HG03460 (cell line): ENCODE measurements around the gene C1orf174.
A peak's percentile ranks its signal among the peaks of the same experiment; 100 is the strongest.

Experiments used
- ATAC-seq: cut with Tn5 transposase; IDR thresholded peaks from one replicate; pipeline ENCODE4 v1.9.1; 2021; ENCODE audit not compliant: unreplicated experiment

The C1orf174 gene

DNA sequence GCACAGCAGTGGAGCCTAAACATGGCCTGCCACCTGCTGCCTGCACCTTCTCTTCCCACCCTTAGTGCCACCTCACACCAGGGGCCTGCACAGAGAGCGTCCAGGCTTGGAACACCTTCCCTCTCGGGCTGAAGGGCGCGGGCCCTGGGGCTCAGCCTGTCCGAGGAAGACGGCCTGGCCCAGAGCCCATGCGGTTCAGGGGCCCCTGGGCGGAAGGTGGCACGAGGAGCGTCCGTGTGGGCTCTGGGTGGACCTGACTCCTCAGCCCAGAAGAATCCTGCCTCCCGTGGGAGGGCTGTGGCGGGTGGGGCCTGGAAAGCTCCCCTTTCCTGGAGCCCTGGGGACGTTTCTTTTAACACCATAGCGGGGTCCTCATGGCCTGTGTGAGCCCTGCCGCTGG, 23.4 kb downstream of the C1orf174 start:
- no peak for ATAC-seq

DNA sequence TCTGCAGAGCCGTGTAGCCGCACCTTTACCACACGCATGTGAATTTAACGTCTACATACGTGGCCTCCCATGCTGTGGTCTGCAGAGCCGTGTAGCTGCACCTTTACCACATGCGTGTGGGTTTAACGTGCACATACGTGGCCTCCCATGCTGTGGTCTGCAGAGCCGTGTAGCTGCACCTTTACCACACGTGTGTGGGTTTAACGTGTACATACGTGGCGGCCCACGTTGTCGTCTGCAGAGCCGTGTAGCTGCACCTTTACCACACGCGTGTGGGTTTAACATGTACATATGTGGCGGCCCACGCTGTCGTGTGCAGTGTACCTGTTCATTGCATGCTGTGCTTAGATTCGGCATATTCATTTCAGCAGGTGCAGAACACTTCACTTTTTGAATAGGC, 25.3 kb downstream of the C1orf174 start:
- no peak for ATAC-seq

DNA sequence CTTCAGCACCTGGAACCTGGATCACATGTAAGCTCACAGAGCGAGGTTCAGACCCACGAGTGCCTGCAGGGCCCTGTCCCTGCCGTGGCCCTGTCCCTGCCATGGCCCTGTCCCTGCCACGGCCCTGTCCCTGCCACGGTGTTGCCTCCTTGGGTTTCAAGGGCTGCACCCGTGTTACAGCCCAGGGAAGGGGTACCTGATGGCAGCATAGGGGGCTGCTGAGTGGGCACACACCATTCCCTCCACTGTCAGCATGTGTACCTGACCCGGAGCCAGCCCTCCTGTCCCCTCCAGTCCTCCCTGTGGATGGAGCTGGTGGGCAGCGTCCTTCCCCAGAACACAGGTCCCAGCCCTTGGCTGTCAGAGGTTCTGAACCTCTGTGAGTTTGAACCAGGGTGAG, 27.5 kb downstream of the C1orf174 start:
- no peak for ATAC-seq

DNA sequence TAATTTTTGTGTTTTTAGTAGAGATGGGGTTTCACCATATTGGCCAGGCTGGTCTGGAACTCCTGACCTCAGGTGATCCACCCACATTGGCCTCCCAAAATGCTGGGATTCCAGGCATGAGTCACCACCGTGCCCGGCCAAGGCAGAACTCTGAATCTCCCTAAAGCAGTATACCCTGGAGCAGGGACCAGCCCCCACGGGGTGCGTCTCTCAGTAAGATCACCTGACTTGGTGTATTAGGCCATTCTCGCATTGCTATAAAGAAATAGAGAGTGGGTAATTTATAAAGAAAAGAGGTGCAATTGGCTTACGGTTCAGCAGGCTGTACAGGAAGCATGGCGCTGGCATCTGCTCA, 28.6 kb downstream of the C1orf174 start:
- no peak for ATAC-seq

DNA sequence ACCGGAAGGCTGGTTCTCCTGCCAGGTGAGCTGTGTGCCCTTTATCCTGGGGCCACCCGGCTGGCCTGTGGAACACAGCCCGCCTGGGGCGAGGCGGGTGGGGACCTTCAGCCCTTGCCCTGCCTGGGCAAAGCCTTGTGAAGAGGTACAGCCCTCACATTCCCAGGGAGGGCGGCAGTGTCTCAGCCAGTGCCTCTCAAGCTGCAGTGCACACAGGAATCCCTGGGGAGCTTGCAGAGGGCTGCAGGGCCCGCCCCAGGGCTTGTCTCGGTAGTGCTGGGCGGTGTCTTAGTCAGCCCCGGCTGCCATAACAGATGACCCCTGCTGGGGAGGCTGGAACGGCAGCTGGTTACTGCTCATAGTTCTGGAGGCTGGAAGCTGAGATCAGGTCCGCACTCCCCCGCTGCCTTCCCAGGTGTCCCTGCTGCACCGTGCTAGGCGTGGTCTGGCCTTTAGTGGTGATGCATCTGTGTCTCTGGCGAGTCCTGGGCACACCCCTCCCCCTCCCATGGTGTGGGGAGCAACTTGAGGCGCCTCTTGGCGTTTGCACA, 30.2 kb downstream of the C1orf174 start:
- no peak for ATAC-seq

DNA sequence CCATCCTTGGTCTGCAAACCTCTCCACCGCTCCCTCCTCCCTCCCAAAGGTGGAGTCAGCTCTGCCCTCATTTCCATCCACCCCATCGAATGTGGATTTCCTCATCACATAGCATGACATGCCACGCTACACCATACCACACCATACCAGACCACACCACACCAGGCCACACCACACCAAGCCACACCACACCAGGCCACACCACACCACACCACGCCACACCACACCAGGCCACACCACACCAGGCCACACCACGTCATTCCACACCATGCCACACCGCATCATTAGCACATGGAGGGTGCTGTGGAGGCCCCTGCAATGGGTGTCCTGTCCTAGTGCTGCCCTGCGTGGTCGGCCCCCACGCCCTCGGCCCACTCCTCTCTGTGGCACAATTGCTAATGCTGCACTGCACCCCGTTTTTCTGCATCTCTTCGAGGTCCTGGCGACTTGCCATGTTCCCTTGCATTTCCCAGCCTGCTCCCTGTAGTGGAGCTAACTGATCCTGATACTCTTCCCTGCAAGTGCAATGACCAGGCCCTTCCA, 31.5 kb downstream of the C1orf174 start:
- no peak for ATAC-seq

DNA sequence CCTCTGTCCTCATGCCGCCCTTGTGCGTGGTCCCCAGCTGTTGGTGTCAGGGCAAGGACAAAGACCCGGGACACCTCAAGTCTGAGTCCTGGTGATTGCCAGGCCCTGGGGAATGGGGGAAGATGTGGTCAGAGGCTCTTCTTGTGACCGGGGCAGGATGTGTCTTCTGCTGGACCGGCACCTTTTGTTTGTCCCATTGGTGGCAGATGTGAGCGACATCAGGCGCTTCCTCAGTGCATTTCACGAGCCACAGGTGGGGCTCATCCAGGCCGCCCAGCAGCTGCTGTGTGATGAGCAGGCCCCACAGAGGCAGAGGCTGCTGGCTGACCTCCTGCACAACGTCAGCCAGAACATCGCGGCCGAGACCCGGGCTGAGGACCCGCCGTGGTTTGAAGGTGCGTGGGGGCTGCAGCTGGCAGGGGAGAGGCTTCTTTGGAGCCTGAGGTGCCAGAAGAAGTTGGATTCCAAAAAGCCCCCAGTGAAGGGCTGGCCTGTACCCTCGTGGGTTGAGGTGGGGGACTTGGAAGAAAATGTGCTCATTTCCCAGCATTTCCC, 34.4 kb downstream of the C1orf174 start:
- no peak for ATAC-seq

DNA sequence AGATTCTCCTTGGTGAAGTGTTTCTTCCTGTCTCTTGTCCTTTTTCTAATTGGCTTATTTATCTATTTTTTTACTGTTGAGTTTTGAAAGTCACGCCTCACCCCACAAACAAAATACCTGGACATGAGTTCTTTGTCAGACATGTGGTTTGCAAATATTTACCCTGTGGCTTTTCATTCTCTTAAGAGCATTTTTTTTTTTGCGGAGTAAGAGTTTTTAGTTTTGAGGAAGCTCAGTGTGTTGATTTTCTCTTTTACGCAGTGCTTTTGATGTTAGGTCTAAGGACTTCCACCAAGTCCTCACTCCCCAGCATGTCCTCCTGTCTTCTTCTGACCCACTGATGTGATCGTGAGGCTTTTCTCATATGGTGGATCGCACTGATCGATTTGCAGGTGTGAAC, 35.2 kb downstream of the C1orf174 start:
- ATAC-seq = no peak

DNA sequence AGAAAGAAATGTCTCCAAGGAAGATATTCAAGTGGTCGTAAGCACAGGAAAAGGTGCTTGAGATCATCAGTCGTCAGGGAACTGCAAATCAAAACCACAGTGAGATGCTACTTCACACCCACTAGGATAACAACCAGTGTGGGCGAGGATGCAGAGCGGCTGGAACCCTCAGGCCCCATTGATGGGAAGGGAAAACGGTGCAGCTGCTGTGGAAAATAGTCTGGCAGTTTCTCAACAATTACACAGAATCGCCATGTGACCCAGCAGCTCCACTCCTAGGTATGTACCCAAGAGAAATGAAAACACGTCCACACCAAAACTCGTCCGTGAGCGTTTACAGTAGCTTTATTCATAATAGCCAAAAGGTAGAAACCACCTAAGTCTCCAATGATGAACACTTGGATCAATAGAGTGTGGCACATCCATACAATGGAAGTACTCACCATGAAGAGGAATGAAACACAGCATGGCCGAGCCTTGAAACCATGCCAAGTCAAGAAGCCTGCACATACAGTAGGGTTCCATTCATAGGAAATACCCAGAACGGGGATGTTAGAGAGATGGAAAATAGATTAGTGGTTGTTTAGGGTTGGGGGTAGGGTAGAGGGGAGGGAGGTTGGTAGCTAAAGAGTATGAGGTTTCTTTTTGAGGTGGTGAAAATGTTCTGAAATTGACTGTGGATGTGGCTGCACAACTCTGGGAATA, 36.7 kb downstream of the C1orf174 start:
- no peak for ATAC-seq

DNA sequence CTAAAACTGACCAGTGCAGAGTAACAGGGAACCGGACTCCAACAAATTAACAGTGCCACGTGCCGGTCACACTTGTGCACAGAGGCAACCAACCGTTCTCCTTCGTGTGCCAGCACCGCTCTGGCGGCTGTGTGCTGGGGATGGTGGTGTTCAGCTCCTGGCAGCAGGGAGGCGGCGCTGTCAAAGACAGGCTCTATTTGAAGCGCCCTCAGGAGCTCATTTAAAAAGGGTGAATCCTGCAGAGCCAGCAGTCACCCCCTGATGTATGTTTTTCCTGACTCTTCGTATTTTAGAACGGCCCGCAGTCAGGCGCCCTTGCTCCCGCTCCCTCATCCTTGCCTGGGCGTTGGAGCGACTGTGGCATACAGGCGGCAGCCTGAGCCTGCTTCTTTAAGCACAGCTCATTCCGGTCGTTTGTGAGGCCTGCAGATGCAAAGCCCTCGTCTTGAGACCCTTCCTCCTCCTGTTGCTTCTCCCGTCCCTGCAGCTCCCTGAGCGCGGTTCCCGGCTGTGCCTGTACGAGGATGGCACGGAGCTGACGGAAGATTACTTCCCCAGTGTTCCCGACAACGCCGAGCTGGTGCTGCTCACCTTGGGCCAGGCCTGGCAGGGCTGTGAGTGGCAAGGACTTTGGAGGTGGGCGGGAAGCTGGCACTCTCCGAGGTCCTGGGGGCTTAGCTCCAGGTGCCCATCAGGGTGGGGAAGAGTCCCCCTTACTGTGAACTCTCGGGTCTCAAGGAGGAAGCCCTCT, 41.7 kb downstream of the C1orf174 start:
- ATAC-seq = no peak

DNA sequence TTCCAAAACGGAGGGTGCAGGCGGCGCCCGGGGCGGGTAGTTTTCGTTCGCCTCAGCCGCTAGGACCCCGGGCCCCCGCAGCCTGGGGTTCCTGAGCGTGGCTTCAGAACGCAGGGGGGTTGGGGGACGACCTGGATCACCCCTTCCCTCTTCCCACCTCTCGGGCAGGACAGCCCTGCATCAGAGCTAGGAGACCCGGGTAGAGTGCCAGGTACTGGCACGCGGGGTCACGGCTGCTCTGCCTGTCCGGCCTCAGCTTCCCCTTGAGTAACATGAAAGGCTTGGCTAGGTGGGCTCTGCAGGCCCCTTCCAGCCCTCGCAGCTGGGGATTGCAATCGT, 42.3 kb downstream of the C1orf174 start:
- no peak for ATAC-seq

DNA sequence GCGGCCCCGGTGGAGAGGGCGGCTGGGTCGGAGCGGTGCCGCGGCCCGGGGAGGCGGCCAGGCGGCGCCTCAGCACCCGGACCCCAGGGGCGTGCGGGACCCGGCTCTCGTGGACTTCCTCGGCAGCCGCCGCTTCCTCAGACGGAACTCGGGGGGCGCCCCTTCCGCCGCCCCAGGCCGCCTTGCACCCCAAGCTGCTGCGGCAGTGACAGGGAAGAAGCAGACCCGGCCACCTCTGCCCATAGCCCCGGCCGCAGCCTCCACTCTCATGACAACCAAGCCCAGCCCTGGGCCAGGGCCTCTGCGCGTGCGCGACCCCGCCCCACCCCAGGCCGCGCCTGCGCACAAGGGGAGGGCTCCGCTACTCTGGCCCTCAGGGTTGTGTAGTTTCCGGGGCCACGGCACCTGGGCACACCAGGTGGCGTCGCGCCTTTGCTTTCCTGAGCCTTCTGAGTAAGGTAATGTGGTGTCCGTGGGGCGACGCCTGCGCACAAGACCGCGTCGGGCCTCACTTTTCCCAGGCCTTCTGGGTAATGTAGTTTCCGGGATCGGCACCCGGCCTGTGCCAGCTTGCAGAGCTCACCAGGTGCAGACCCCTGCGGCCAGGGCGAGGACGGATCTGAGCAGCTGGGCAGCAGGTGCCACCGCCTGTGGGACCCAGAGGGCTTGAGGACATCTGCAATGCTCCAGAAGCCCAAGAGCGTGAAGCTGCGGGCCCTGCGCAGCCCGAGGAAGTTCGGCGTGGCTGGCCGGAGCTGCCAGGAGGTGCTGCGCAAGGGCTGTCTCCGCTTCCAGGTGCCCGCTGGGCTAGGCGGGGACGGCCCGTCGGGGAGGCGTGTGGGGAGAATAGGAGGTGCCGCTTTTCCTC, 42.9 kb downstream of the C1orf174 start, which contains the start of the genes CEP104 and DFFB:
Gene CEP104 (minus strand): TSS at position 289 of the 868 bp plus-strand sequence. CDS start 4,804 bp downstream, outside the sequence.
Gene DFFB (plus strand): TSS at position 554 of the 868 bp plus-strand sequence. CDS start 128 bp downstream, at position 682.
- ATAC-seq = peak; percentile 95

DNA sequence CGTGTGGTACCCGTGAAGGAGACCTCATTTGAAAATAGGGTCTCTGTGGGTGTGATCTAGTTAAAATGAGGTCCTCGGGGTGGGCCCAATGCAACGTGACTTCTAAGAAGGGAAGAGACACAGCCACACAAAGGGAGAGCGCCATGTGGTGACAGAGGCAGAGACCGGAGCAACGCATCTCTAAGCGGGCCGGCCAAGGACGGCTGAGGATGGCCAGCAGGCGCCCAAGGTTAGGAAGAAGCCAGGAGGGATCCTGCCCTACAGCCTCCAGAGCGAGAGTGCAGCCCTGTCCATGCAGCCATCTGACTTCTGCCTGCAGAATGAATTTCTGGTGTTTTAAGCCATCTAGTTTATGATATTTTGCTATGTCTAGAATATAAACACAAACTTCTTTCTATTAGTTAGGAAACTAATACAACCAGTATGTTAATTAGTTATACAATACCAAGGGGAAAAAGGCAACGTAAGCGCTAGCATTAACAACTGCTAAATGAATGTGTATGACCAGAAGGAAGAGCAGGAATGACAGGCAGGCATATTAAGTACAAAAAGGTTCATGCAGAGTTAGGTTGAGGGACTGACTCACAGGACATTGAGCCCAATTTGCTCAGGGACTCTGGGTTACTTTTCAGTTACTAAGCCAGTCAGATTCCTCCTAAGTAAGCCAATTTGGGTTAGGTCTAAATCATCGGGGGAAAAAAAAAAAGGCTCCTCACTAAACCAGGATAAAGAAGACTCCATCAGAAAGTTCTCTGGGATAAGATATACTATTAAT, 47.2 kb downstream of the C1orf174 start:
- ATAC-seq = no peak

DNA sequence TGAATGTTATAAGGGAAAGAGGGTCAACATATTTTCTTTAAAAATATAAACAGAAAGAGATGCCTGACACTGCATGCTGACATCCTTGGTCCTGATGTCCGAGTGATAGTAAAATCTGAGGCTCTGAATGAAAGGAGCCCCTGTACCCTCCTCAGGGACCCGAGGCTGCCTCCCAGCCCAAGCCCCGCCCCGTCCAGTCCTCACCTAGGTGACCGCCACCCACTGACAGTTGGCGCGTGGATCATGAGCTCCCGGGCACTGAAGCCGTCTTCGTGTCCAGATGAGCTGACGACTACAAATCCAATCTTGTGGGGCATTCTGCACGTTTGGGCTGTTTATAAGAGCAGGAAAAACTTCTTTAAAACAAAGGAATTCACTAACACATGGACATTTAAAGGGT, 48.0 kb downstream of the C1orf174 start:
- no peak for ATAC-seq

DNA sequence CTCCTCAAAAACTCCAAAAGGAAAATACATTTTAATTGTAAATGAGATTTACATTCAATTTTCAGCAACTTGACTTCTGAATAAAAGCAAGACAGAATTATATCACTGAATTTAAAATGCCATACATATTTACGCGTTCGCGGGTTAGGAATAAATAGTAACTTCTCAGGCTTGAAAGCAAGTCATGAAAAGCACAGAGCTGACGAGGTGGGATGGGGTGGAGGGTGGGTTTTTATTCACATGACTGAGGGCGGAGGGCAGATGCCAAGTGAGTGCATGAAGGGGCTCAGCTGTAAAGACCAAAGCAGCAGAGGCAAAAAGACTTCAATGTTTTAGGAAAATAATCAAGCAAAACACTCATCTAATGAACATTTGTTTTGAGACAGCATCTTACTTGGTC, 48.8 kb downstream of the C1orf174 start:
- ATAC-seq = no peak

DNA sequence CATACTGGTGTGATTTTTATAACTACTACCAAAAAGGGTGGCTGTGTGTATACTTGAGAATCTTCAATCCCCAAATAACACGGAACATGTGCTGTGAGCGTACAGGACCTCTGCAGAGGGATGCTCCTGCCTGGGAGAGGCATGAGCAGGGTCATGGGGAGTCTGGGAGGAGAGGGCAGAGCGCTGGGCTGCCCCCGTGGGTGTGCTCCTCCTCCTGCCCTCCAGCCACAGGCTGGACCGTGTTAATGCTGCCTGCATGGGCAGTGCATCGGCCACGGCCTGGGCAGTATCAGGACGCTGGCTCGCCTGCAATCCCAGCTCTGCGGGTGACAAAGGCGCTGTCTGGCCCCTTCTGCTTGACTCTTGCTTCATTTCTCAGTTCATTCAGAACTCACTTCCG, 49.2 kb downstream of the C1orf174 start:
- ATAC-seq = no peak

DNA sequence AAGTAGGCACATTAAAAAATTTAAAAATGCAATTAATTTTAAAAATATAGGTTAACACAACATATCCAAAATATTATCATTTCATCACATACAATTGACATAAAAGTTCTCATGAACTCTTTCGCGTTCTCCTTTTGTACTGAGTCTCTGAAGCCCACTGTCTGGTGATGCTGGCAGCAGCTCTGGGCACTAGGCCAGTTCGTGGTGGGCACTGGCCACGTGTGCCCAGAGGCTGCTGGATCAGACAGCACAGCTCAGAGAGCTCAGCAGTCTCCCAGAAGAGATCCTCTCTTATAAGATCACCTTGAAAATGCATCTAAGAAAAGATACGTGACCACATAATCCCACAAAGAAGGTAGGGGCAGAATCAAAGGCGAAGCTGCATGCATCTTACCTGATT, 53.0 kb downstream of the C1orf174 start:
- no peak for ATAC-seq

DNA sequence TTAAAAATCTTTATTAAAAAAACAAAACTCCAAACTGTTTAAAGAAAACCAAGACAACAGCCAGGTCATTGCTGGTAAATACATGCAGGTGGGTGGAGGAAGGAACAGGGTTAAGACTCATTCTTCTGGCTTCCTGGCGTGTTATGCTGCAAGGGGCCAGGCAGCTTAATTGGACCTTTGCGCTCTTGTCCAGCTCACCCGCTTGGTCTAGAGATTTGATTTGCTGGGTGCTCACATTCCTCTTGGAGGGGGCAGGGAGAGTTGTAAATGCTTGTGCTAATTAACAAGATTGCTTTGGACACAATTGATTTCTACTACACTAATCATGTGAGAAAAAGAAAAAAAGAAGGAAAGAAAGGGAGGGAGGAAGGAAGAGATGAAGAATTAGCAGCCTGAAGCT, 53.5 kb downstream of the C1orf174 start:
- ATAC-seq = no peak

DNA sequence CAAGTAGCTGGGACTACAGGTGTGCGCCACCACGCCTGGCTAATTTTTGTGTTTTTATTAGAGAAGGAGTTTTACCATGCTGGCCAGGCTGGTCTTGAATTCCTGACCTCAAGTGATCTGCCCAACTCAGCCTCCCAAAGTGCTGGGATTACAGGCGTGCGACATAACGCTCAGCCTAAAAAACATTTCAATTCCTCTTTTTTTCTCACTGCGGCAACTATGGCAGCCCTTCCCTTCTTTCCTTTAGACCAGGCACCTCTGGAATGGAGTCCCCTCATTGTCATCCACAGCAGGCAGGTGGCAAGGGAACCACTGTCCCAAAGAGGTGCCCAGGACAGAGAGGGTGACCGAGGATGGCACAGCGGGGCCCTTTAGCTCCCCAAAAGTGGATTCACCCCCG, 57.2 kb downstream of the C1orf174 start:
- no peak for ATAC-seq

DNA sequence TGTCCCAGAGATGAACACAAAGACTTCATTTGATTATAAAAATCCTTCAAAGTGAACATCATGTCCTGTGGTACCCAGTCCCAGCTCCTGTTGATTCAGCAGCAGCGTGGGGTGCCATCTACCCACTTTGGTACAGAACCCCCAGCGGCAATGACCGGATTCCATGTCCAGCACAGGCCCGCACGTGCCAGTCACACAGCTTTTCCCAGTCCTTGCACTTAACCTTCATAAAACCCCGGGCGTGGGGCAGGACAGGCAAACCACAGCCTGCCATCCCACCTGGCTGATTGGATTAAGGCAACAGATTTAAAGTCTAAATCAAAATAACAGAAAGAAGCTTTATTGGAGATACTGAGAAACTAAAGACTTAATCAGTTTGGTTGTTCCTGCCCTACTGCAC, 58.6 kb downstream of the C1orf174 start:
- ATAC-seq = no peak
